ENCODE measurements around the gene ANKRD42. TPM values are rescaled to one million over a fixed set of nuclear protein-coding genes. Genes with fewer than 3 reads are reported as not detected.

ANKRD42 gene
- total and polyA plus RNA-seq, 2 experiments from 2014 or later = 5.3 to 5.7 TPM

GRCh38 chr11:83205608-83206185 is 12.2 kb downstream of the ANKRD42 start:
- H3K27ac ChIP-seq (ENCODE audit: low read depth) = no peak overlapping the region
- H3K27me3 ChIP-seq (ENCODE audit: insufficient read depth) = no peaks in the 10 kb centered on the region
- TF ChIP-seq EZH2phosphoT487 (IDR thresholded peaks at IDR 0.05; ENCODE audit: unreplicated experiment) = no peak
- no peak for TF ChIP-seq STAT1 (IDR thresholded peaks at IDR 0.05; ENCODE audit: unreplicated experiment)
- no peak for TF ChIP-seq EZH2 (IDR thresholded peaks at IDR 0.05; ENCODE audit: low read depth, unreplicated experiment)
- no peak for TF ChIP-seq CTCF (conservative IDR thresholded peaks at IDR 0.05; ENCODE audit: low read depth in 2 of 2)
- TF ChIP-seq ZNF462 (CRISPR knock-in tag; IDR thresholded peaks at IDR 0.05) = no peak
- TF ChIP-seq POLR2AphosphoS5 (IDR thresholded peaks at IDR 0.05; ENCODE audit: low read depth) = no peak
- no peak overlapping the region for H3K4me3 ChIP-seq
- Mint-ChIP-seq H3K4me1 (no peaks in the 10 kb centered on the region), H3K4me3 (no peak overlapping the region), H3K27me3 (ENCODE audit: insufficient read depth, low read depth, poor library complexity) (peaks cover 1% of the 10 kb centered on the region), H3K27ac (no peak overlapping the region), H3K36me3 (ENCODE audit: low read depth) (no peaks in the 10 kb centered on the region; the same call in 2 of the 3 replicates), H3K9me3 (peaks cover 2% of the 10 kb centered on the region; the same call in 1 of the 3 replicates)
- H3F3A ChIP-seq (replicated peaks; ENCODE audit: low read depth) = no peaks in the 10 kb centered on the region
- no peaks in the 10 kb centered on the region for H3K36me3 ChIP-seq (ENCODE audit: insufficient read depth)
- H2AFZ ChIP-seq = no peak overlapping the region
- DNase-seq (ENCODE audit: low spot score) (no peak), ATAC-seq (no peak)
- H3K9me2 ChIP-seq (ENCODE audit: insufficient read depth) = no peaks in the 10 kb centered on the region
- H4K20me1 ChIP-seq (replicated peaks; ENCODE audit: insufficient read depth) = no peaks in the 10 kb centered on the region
- no peaks in the 10 kb centered on the region for H3K4me1 ChIP-seq (ENCODE audit: insufficient read depth)
- H3K79me2 ChIP-seq (replicated peaks; ENCODE audit: insufficient read depth) = no peaks in the 10 kb centered on the region
- no peak overlapping the region for H3K4me2 ChIP-seq

All from GM23338 (cell line).